Inflammatory macrophage (primary cell): ENCODE measurements around the gene ACTL7B.
"Not testable (repeated sequence)": the region's sequence is repeated elsewhere in the genome, so short reads cannot be mapped to it uniquely, and the experiment has no call there.

ENCODE experiments used
- DNase-seq, 2 donors: peaks; one replicate each; pipeline ENCODE4 v3.0.0-alpha.2; 2020 to 2022

Gene ACTL7B

GRCh38 chr9:108844391-108844790 is 11.4 kb downstream of the ACTL7B start:
- no peak for DNase-seq

DNA sequence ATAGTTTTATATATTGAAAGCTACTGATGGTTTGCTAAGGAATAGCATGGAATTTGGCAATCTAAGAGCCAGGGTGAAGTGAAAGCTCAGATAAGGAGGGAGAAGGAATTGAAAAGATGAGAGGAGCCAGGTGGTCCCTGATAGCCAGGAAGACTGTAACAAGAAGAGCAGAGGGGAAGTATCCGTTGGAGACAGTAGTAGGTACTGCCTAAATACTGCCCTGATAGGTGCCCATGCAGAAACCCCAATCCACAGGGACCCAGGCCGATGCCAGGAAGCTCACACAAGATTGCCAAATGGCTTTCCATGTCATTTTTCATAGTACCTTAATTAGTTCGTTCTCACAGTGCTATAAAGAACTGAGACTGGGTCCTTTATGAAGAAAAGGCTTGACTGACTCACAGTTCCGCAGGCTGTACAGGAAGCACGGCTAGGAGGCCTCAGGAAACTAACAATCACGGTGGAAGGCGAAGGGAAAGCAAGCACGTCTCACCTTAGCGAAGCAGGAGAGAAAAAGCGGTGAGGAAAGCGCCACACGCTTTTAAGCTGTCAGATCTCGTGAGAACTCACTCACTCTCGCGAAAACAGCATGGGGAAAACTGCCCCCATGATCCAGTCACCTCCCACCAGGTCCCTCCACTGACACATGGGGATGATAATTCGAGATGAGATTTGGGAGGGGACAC is 13.0 kb downstream of the ACTL7B start:
- DNase-seq, result peak in 1 of 2 donors; percentile 21

DNA sequence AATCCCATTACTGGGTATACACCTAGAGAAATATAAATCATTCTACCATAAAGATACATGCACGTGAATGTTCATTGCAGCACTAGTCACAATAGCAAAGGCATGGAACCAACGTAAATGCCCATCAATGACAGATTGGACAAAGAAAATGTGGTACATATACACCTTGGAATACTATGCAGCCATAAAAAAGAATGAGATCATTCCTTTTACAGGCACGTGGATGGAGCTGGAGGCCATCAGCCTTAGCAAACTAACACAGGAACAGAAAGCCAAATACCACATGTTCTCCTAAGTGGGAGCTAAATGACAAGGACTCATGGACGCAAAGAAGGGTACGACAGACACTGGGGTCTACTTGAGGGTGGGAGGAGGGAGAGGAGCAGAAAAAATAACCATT is 16.2 kb downstream of the ACTL7B start:
- DNase-seq, result not testable (repeated sequence)

DNA sequence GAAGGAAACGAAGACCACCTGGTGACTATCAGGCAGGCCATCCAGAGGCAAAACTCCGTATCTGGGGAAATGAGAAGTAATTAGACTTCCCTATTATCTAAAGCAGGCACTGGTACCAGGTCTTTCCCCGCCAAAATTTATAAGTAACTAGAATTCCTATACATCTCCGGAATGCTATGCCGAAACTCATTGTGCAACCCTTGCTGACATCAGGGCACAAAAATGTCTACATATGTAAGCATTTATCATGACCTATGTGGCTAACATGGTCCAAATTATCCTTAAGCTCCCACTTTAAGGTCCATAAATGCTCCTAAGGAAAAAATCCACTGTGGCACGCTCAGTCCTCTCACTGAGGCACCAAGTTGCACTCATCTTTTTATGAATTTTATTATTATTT is 17.8 kb downstream of the ACTL7B start:
- no peak for DNase-seq

DNA sequence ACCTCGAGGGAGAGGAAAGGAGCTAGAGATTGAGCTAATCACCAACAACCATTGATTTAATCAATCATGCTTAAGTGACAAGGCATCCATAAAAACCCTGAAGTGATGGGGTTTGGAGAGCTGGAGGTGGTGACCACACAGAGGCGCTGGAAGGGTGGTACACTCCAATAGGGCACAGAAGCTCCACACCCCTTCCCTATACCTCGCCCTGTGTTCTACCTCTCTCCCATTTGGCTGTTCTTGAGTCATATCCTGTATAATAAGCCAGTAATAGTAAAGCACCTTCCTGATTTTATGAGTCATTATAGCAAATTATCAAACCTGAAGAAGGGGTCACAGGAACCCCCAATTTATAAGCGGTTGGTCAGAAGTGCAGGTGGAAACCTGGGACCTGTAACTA is 18.3 kb downstream of the ACTL7B start:
- no peak for DNase-seq

DNA sequence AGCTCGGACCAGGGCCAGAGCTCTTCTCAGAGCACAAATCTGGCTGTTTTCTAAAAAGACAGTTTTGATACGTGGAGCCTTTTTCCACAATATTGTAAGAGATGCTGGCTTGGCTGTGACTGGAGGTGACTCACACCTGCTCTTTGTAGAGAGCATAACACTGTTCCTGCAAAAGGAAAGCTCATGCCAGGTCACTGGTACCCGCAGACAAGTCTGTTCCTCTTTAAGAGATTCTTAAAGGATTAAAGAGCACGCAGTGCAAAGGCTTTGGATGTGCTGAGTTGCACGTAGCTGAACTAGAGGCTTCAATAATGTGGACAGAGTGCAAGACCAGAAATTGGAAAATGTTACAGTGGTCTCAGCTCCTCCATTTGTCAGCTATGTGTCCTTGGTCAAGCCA is 19.0 kb downstream of the ACTL7B start:
- no peak for DNase-seq

- no peak for DNase-seq
These were observed 19.5 kb downstream of the ACTL7B start for GRCh38 chr9:108836319-108836718.

- peak; percentile 67 to 79 for DNase-seq
These were observed 20.0 kb downstream of the ACTL7B start for GRCh38 chr9:108835831-108836230.

- peak; percentile 29 to 33 for DNase-seq
These were observed 20.7 kb downstream of the ACTL7B start for GRCh38 chr9:108834959-108835665.

- no peak for DNase-seq
These were observed 23.6 kb downstream of the ACTL7B start for GRCh38 chr9:108832179-108832500.

DNA sequence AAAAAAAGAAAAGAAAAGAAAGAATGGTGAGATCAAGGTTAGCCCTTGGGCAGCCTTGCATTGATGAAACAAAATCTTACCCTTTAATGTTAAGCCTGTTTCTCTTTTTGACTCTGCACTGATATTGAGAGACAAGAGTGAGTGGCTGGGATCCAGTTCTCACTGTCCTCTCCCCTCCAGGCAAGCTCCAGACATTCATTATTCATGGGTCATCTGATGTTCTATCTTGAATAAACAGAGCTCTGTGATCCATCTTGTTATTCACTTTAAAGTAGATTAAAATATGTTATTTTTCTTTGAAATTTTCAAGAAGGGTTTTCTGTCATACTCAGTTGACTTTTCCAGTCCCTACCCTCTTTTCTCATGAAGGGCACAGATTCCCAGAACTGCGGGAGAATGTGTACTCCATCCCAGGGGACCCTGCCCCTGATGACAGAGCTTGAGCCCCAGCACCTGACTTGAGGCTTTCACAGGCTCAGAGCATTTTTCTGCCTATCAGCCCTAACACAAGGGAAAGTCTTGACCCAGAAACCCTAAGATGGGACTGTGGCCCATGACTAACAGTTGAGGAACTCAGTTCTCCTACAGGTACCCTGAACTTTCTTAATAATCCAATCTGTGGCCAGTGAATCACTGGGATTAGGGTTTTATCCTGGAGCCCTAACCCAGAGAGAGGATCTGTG is 24.1 kb downstream of the ACTL7B start:
- DNase-seq, result no peak

DNA sequence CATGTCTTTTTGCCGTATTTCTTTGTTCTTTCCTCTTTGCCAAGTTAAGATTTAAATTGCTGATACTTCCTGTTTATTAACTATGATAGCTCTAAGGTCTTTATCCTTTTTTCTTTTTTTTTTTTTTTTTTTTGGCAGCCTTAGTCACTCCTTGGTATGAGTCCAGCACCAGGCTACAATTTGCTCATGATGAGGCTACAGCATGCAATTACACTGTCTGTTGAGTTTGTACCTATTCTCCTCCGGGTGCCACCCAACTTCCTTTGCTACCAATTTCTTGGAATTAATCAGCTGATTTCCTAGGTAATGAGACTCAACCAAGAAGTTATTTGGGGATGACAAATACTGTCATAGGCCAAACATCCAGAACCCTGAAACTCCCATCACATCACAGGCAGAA is 25.5 kb downstream of the ACTL7B start:
- no peak for DNase-seq

DNA sequence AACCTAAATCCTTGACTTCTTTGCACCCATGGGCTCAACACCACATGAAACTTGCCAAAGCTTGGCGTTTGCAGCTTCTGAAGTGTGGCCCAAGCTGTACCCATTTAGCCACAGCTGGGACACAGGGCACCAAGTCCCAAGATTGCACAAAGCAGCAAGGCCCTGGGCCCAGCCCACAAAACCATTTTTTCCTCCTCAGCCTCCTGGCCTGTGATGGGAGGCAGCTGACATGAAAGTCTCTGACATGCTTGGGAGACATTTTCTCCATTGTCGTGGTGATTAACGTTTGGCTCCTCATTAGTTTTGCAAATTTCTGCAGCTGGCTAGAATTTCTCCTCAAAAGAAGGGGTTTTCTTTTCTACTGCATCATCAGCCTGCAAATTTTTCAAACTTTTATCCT is 32.0 kb downstream of the ACTL7B start:
- DNase-seq, result no peak

DNA sequence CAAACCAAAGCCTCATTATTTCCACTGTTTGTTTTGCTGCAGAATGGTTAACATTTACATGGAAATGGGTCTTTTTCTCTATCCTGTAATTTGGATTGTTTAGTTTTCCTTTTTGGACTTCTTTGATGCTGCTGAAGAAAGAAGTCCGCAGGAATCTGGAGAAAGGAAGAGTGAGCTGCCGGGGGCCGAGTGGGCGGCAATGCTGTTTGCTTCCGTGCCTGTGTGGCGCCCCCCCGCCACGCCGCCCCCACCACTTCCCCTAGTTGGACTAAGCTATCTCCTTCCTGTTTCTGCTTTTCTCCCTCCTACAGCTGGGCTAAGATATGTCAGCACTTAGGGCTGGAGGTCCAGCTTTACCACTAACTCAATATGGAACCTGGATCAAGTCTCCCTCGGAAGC is 39.7 kb downstream of the ACTL7B start:
- DNase-seq, result peak; percentile 74 to 89

GRCh38 chr9:108815156-108815555 is 40.6 kb downstream of the ACTL7B start:
- no peak for DNase-seq

GRCh38 chr9:108813951-108814601 is 41.7 kb downstream of the ACTL7B start:
- DNase-seq, result peak; percentile 70 to 82

- DNase-seq, result no peak
These were observed 43.3 kb downstream of the ACTL7B start for GRCh38 chr9:108812396-108813025.

GRCh38 chr9:108811944-108812343 is 43.8 kb downstream of the ACTL7B start:
- no peak for DNase-seq

GRCh38 chr9:108809269-108809668 is 46.5 kb downstream of the ACTL7B start:
- no peak for DNase-seq
